IPS-15b (cell line): ENCODE measurements around the gene EDDM3A.
"Not testable (repeated sequence)": the region's sequence is repeated elsewhere in the genome, so short reads cannot be mapped to it uniquely, and the experiment has no call there.

Source experiments
- H3K27me3 ChIP-seq: one replicate; pipeline ENCODE4 v1.6.1; 2013; ENCODE audit warnings: low read length; ENCODE audit not compliant: control insufficient read depth, insufficient read depth
- H3K36me3 ChIP-seq: one replicate; pipeline ENCODE4 v1.6.1; 2013; ENCODE audit warnings: low read length; ENCODE audit not compliant: control insufficient read depth, insufficient read depth
- H3K4me1 ChIP-seq: one replicate; pipeline ENCODE4 v1.6.1; 2013; ENCODE audit warnings: mild to moderate bottlenecking, low read length; ENCODE audit not compliant: control insufficient read depth, insufficient read depth
- H3K4me3 ChIP-seq: one replicate; pipeline ENCODE4 v1.5.1; 2013; ENCODE audit warnings: low read depth, low read length
- H3K9ac ChIP-seq: one replicate; pipeline ENCODE4 v1.6.1; 2013; ENCODE audit warnings: low read depth, mild to moderate bottlenecking, low read length
- H3K9me3 ChIP-seq: one replicate; pipeline ENCODE4 v1.6.1; 2013; ENCODE audit warnings: mild to moderate bottlenecking, low read length; ENCODE audit not compliant: control insufficient read depth, insufficient read depth

The EDDM3A gene

DNA sequence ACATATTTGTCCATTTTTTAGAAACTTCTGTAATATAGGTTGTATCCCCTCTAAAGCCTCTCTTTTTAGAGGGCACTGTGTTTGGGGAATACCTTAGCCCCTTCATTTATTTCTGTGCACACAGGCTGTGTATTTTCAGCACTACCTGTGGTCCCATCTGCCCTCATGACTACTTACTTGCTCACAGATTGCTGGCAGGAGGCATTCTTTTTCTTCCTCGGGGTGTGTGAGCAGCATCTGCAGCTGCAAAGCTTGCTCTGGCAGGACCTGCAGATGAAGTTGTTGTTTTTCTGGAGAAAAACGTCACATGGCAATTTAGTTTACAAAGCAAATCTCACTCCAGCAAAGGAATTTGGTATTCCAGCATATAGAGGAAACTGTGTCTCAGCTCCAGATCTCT lies 32.8 kb upstream of the EDDM3A start:
- Histone ChIP-seq H3K9me3 (no peaks in the 10 kb centered on the region), H3K4me1 (no peaks in the 10 kb centered on the region), H3K9ac (no peak overlapping the region), H3K4me3 (no peak overlapping the region), H3K27me3 (no peaks in the 10 kb centered on the region), H3K36me3 (no peaks in the 10 kb centered on the region)

- Histone ChIP-seq H3K9me3 (no peaks in the 10 kb centered on the region), H3K36me3 (no peaks in the 10 kb centered on the region), H3K4me1 (no peaks in the 10 kb centered on the region), H3K27me3 (no peaks in the 10 kb centered on the region), H3K9ac (no peak overlapping the region), H3K4me3 (no peak overlapping the region)
Observed at GRCh38 chr14:20714593-20715250, 31.0 kb upstream of the EDDM3A start.

DNA sequence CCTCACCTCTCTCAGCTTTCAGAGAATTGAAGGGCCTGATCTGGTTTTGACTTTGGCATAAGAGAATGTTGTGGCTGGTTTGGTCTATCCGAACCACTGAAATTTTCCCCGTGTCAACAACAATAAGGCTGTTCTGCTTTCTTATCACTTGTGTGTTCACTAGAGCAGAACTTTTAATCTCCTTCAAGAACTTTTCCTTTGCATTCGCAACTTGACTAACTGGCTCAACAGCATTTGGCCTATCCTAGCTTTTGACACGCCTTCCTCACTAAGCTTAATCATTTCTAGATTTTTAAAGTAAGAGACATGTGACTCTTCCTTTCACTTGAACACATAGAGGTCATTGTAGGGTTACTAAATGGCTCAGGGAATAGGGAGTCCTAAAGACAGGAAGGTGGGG lies 25.9 kb upstream of the EDDM3A start:
- no peaks in the 10 kb centered on the region for H3K36me3 ChIP-seq
- no peak overlapping the region for H3K9ac ChIP-seq
- no peaks in the 10 kb centered on the region for H3K9me3 ChIP-seq
- H3K4me1 ChIP-seq = no peaks in the 10 kb centered on the region
- H3K4me3 ChIP-seq = no peak overlapping the region
- no peaks in the 10 kb centered on the region for H3K27me3 ChIP-seq

DNA sequence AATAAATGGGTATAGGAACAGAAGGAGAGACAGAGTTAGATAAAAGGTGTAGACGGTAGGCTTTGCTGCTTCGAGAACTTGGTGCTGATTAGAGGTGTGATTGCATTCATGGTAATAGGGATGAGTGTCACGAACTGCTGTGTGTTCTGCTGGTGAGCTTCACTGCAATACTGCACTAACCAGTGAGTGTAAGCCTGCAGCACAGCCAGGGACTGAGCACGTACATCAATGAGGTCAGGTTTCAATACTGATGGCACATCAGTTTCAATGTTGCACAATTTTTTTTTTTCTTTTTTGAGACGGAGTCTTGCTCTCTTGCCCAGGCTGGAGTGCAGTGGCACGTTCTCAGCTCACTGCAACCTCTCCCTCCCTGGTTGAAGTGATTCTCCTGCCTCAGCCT lies 24.9 kb upstream of the EDDM3A start:
- H3K36me3 ChIP-seq = no peaks in the 10 kb centered on the region
- H3K27me3 ChIP-seq = no peaks in the 10 kb centered on the region
- H3K4me3 ChIP-seq = no peak overlapping the region
- H3K9ac ChIP-seq = no peak overlapping the region
- H3K4me1 ChIP-seq = no peaks in the 10 kb centered on the region
- no peaks in the 10 kb centered on the region for H3K9me3 ChIP-seq

DNA sequence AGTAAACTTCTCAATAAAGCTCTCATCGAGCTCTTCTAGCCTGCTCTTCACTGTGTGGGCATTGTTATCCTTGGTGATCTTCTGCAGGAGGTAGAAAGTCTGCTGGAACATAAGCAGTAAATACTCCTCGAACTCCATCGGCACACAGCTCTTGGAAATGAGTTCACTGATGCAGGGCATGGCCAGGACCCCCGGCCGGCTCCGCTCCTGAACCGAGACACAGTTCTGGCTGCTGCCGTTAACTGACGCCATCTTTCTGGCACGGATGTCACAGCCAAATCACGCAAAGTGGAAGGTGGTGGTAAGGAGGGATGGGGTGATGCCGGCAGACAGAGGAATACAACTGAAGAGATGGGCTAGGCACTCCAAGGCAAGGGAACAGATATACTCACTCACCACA lies 23.7 kb upstream of the EDDM3A start:
- Histone ChIP-seq H3K9me3 (no peaks in the 10 kb centered on the region), H3K36me3 (no peaks in the 10 kb centered on the region), H3K27me3 (no peaks in the 10 kb centered on the region), H3K9ac (no peak overlapping the region), H3K4me1 (no peaks in the 10 kb centered on the region), H3K4me3 (no peak overlapping the region)

- no peak overlapping the region for H3K4me3 ChIP-seq
- H3K4me1 ChIP-seq = no peaks in the 10 kb centered on the region
- H3K27me3 ChIP-seq = no peaks in the 10 kb centered on the region
- no peaks in the 10 kb centered on the region for H3K36me3 ChIP-seq
- no peak overlapping the region for H3K9ac ChIP-seq
- H3K9me3 ChIP-seq = no peaks in the 10 kb centered on the region
Observed at GRCh38 chr14:20723488-20723887, 22.2 kb upstream of the EDDM3A start.

GRCh38 chr14:20726121-20726520 lies 19.6 kb upstream of the EDDM3A start:
- H3K9ac ChIP-seq, H3K4me1 ChIP-seq, H3K9me3 ChIP-seq, H3K27me3 ChIP-seq, H3K4me3 ChIP-seq, H3K36me3 ChIP-seq: not testable (repeated sequence)

DNA sequence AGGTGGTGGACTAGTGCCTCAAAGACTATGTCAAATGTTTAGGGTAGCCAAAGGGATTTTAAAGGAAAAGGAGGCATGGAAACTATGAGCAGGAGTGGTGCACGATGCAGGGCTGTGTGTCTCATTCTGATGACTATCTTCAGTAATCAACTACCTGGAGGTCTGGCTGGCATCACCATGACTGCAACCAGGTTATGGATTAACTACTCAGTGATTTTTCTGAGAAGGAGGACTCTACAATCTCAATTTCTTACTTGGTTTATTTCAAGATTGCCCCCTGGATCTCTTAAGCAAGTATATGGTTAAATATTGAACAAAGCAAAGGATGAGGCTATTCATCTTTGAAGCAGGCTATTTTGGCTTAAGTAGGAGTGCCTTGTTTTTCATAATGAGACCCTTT lies 19.2 kb upstream of the EDDM3A start:
- Histone ChIP-seq H3K36me3 (no peaks in the 10 kb centered on the region), H3K9me3 (no peaks in the 10 kb centered on the region), H3K4me3 (no peak overlapping the region), H3K27me3 (peaks cover 4% of the 10 kb centered on the region), H3K4me1 (no peaks in the 10 kb centered on the region), H3K9ac (no peak overlapping the region)

- no peaks in the 10 kb centered on the region for H3K9me3 ChIP-seq
- no peak overlapping the region for H3K4me3 ChIP-seq
- no peaks in the 10 kb centered on the region for H3K4me1 ChIP-seq
- no peaks in the 10 kb centered on the region for H3K36me3 ChIP-seq
- no peak overlapping the region for H3K9ac ChIP-seq
- peaks cover 18% of the 10 kb centered on the region for H3K27me3 ChIP-seq
Observed at GRCh38 chr14:20730891-20731290, 14.8 kb upstream of the EDDM3A start.

DNA sequence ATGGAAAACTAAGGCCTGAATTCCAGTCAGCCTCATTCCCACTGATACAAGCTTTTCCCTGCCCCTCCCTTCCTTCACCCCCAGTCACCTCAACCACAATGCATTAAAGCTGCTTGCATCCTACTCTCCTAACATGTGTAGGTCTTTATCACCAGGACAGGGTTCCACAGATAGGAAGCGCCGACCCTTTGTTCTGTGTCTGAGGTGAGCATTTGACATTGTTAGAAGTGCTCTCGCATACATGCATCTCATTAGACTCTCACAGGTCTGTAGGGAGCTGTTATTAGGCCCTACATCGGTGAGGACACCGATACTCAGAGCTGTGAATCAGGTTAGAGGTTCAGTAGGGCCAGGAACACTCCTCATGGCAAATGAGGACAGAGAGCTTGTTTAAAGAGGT lies 13.2 kb upstream of the EDDM3A start:
- H3K27me3 ChIP-seq = peaks cover 18% of the 10 kb centered on the region
- H3K4me3 ChIP-seq = no peak overlapping the region
- no peaks in the 10 kb centered on the region for H3K4me1 ChIP-seq
- H3K9ac ChIP-seq = no peak overlapping the region
- H3K9me3 ChIP-seq = no peaks in the 10 kb centered on the region
- no peaks in the 10 kb centered on the region for H3K36me3 ChIP-seq

DNA sequence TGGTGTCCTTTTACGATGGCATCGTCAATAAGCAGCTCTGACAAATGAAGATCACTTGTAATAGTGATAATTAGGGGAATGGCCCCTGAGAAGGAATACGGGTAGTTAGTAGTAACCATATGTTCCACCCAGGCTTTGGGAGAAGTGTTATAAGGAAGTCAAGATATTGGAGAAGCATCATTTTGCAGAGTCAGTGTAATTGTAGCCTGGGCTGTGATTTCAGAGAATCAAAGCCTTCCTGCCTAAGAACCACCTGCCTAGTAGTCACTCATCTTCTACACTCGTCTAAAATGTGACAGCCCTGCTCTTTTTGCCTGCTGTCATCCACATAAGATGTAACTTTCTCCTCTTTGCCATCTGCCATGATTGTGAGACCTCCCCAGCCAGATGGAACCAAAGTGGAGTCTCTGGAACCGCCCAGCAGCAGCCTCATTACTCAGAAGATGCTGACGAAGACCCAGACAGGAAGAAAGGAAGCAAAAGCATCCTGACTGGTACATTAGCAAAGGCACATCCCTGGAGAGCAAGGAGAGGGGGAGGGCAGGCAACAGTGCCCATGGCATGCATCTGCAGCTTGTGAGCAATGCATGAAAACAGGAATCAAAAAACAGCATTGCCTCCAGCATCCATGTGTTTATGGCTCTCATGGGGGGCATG lies 12.6 kb upstream of the EDDM3A start:
- peaks cover 18% of the 10 kb centered on the region for H3K27me3 ChIP-seq
- H3K4me3 ChIP-seq = no peak overlapping the region
- no peaks in the 10 kb centered on the region for H3K9me3 ChIP-seq
- no peaks in the 10 kb centered on the region for H3K4me1 ChIP-seq
- no peaks in the 10 kb centered on the region for H3K36me3 ChIP-seq
- H3K9ac ChIP-seq = no peak overlapping the region

DNA sequence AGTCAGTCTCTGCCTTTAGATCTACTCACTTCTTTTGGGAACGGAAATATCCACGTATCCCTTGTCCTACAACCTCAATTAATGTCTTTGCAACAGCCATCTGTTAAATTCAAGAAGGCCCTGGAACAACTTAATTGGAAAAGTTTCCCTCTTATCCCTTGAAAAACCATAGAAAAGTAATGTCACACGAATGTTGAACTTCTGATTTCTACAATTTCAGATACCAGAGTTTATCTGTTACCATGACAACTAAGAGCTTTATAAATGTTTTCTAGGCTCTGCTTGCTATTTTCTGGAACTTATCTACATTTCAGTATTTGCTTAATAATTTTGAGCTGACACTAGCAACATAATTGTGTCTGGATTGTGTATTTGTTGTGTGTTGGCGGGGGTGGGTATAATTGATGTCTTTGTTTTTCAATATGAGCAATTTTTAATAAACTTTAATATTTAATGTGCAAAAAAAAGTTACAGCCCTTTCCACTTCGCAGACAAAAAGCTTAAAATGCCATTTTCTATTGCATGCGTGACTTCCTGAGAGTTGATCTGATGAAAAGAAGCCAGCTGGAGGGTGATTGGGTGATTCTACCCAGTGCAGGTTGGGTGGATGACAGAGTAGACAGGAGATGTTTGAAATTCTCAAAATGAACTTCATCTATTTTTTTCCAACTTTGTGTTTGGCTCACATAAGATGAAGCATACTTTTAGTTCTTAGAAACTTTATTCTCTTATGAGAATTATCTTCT lies 11.8 kb upstream of the EDDM3A start:
- H3K27me3 ChIP-seq = peaks cover 18% of the 10 kb centered on the region
- no peak overlapping the region for H3K9ac ChIP-seq
- H3K4me3 ChIP-seq = no peak overlapping the region
- no peaks in the 10 kb centered on the region for H3K9me3 ChIP-seq
- no peaks in the 10 kb centered on the region for H3K36me3 ChIP-seq
- H3K4me1 ChIP-seq = no peaks in the 10 kb centered on the region
